GM12801 (cell line): Measurements from ENCODE around the gene AFAP1.

Experiments
- TF ChIP-seq, protein P1 (sequence below): IDR thresholded peaks from one replicate; pipeline ENCODE4 v1.5.1; 2011; ENCODE audit warnings: control low read depth; ENCODE audit not compliant: insufficient read length; ENCODE audit errors: extremely low read depth

Gene AFAP1

DNA sequence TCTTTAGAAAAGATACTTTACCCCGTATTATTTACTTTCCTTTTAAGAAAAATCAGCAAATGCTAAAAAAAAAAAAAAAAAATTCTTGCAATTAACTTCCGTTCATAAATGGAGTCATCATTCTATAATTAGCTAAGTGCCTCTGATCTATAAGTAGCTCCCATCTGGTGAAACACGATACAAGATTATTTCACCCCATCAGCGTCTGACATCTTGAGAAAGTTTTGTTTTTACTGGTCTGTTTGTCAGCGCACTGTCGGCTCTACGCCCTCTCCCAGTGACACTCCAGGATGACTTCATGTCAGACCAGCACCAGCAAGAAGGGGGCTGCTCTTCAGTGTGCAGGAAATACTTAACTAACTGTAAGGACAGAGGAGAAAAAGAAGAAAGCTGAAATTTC, 108.3 kb downstream of the AFAP1 start:
- TF ChIP-seq, protein P1, sequence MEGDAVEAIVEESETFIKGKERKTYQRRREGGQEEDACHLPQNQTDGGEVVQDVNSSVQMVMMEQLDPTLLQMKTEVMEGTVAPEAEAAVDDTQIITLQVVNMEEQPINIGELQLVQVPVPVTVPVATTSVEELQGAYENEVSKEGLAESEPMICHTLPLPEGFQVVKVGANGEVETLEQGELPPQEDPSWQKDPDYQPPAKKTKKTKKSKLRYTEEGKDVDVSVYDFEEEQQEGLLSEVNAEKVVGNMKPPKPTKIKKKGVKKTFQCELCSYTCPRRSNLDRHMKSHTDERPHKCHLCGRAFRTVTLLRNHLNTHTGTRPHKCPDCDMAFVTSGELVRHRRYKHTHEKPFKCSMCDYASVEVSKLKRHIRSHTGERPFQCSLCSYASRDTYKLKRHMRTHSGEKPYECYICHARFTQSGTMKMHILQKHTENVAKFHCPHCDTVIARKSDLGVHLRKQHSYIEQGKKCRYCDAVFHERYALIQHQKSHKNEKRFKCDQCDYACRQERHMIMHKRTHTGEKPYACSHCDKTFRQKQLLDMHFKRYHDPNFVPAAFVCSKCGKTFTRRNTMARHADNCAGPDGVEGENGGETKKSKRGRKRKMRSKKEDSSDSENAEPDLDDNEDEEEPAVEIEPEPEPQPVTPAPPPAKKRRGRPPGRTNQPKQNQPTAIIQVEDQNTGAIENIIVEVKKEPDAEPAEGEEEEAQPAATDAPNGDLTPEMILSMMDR = no peak

DNA sequence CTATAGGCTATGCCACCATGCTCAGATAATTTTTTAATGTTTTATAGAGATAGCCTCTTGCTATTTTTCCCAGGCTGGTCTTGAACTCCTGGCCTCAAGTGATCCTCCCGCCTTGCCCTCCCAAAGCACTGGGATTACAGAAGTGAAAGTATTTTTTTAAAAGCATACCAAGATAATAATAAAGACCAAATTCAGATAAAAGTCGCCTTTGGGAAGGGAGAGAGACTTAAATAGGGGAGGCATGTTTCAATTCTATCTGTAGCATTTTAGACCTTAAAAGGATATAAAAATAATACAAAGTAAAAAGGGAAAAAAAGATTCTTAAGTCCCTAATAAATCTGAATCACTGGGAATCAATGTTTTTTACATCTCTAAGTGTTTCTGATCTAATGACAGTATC, 108.9 kb downstream of the AFAP1 start:
- TF ChIP-seq, protein P1 = no peak

DNA sequence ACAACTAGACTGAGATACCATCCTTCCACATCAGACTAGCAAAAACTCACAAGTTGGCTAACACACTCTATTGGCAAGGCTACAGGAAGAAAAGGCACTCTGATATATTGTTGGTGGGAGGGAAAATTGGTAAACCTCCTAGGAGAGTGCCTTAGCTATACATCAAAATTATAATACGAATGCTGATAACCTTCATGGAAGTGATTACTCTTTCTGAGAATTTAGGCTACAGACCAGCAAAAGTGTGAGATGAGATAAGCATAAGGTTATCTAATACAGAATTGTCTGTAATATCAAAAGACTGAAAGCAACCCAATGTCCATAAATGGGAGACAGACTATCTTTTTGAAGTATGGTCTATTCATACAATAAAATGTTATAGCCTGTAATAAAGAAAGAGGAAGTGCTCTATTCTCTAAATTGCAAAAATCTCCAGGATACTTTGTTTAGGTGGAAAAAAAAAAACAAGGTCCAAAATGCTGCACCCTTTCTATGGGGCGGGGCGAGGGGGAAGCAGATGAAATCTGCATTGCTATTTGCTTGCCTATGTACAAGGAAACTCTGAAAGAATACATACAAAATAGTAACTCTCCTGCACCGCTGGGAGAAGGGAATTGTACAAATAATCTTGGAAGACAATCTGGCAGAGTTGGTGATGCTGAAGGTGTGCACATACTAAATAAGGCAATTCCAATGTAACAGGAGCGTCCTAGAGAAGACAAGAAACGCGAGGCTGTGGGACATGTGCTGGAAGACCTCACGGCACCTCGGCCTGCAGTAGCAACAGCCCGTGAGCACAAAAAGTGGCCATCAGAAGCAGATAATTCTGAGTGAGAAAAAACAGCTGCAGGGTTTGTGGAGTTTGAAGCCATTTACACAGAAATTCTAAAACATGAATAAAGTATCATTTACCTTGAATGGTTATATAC, 109.7 kb downstream of the AFAP1 start:
- TF ChIP-seq, protein P1 = no peak

DNA sequence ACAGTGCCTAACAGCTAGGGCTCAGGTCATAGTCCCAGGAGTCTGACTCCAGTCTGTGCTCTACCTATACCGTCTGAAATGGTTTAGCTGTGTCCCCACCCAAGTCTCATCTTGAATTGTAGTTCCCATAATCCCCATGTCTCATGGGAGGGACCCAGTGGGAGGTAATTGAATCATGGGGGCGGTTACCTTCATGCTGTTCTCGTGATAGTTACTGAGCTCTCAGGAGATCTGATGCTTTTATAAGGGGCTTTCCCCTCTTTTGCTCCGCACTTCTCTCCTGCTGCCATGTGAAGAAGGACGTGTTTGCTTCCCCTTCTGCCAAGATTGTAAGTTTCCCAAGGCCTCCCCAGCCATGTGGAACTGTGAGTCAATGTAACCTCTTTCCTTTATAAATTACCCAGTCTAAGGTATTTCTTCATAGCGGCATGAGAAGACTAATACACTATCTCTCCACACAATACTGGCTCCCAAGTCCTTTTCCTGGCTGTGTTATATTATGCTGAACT, 110.8 kb downstream of the AFAP1 start:
- TF ChIP-seq, protein P1 = no peak

DNA sequence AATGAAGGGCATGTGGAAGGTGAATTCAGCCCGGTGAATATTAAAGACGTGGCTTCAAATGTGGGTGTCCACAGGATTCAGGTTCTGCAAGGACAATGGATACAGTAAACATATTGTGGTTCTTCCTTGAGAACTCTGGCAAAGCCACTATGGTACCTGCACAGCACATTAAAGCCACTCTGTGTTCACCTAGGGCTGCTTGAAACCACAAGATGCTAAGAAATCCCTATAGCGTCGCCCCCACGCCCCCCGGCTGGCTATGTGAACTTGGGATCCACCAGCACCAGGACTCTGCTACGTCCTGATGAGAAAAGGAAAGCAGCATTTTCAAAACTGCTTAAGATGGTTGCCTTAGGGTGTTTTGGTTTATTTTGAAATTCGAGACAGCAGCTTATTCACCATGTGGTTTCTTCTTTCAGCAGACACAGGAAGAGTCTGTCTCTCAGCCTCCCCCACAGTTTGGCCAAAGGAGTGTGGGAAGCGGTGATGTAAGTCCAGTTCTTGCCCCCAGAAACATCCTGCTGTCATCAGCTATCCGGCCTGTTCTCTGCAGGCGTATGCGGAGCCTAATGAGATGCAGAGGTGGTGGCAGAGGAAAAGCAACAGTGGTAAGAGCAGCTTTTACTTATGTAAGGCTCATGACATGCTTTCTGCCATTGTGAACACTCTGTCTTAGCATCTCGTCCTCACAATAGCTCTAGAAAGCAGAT, 111.5 kb downstream of the AFAP1 start:
- TF ChIP-seq, protein P1 = no peak

DNA sequence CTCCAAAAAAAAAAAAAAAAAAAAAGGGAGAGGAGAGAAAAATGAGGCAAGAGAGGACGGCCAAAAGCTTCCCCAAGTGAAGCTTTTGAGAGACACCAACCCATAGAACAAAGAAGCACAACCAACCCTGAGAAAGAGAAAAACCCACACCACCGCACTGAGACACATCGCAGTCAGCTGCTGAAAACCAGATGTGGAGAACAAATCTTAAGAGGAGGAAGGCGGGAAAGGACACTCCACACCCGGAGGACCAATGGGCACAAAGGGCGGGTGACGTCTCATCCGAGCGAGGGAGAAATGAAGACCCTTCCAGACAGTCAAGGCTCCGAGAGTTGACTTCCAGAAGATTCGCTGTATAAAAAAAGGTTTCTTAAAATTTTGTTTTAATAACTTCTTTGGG, 112.1 kb downstream of the AFAP1 start:
- TF ChIP-seq, protein P1 = no peak

DNA sequence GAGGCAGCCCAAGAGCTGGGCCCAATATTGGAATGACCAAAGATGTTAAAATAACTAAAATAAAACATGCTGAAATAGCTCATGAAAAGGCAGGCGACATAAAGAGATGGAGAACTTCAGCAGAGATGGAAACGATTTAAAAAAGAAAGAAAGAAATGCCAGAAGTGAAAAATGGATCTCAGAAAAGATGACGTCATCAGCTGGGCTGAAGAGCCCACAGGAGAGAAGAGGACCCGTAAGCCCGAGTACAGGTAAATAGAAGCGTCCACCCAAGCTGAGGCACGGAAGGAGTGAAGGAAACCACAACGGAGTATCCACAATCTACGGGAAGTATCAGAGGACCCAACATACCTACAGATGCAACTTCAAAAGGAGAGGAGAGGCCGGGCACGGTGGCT, 112.8 kb downstream of the AFAP1 start:
- TF ChIP-seq, protein P1 = no peak
